NT2/D1 (cell line): ENCODE results near the gene UTP11.

ENCODE experiments used
- YY1 ChIP-seq: IDR thresholded peaks from 2 replicates; pipeline ENCODE4 v1.6.1; 2011; ENCODE audit not compliant: insufficient read length, insufficient read depth
- ZNF274 ChIP-seq: IDR thresholded peaks from 2 replicates; pipeline ENCODE4 v1.6.1; 2011; ENCODE audit warnings: mild to moderate bottlenecking, low read depth, low read length

- TF ChIP-seq ZNF274 (no peak), YY1 (no peak)
These were observed 17.5 kb upstream of the UTP11 start for GRCh38 chr1:37994886-37995566.
